LNCaP clone FGC (cell line): ENCODE data around the gene KDM8.

Source experiments
- DNase-seq: peaks from one replicate; pipeline ENCODE4 v3.0.0-alpha.2; 2011; ENCODE audit warnings: low read depth
- H3K4me3 ChIP-seq: 2 replicates; pipeline ENCODE4 v1.5.1; 2011; ENCODE audit warnings: mild to moderate bottlenecking, low read depth, low read length, control low read depth
- CTCF ChIP-seq: IDR thresholded peaks from 2 replicates; pipeline ENCODE4 v1.5.1; 2012; ENCODE audit warnings: mild to moderate bottlenecking; ENCODE audit not compliant: control insufficient read depth, insufficient read depth; ENCODE audit errors: extremely low read depth

Gene KDM8

GRCh38 chr16:27237219-27238015, 34.1 kb downstream of the KDM8 start:
- DNase-seq: no peak
- no peak overlapping the region for H3K4me3 ChIP-seq
- no peak for TF ChIP-seq CTCF

DNA sequence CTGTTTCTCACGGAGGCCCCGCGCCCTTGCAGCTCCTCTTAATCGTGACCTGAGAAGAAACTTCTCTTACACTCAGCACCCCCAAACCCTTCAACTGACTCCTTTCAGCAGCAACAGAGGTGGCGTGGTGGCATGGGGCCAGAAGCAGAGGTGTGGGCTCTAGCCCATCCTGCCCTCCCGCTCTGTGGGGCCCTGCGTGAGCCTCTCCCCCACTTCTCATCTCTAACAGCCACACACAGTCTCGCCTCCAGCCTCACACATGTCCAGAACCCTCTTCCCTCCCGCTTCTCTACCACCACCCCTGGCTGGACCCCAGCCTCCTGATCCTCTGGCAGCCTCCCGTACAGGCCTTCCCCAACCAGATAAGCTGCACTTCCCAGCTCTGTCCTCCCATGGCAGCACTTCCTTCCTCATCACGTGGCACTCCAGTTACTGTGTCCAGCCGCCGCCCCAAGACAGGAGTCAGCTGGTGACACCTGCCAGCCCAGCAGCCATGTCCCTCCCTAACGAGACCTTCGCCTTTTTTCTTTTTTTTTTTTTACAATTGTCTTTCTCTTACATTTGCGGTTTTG, 34.8 kb downstream of the KDM8 start:
- no peak overlapping the region for H3K4me3 ChIP-seq
- no peak for TF ChIP-seq CTCF
- no peak for DNase-seq

GRCh38 chr16:27238591-27238990, 35.3 kb downstream of the KDM8 start:
- no peak for TF ChIP-seq CTCF
- no peak overlapping the region for H3K4me3 ChIP-seq
- DNase-seq: no peak

- TF ChIP-seq CTCF: no peak
- H3K4me3 ChIP-seq: no peak overlapping the region
- no peak for DNase-seq
Measured at GRCh38 chr16:27239026-27239425, 35.7 kb downstream of the KDM8 start.

GRCh38 chr16:27239906-27240655, 36.8 kb downstream of the KDM8 start:
- H3K4me3 ChIP-seq: no peak overlapping the region
- DNase-seq: no peak
- TF ChIP-seq CTCF: no peak

- TF ChIP-seq CTCF: no peak
- no peak overlapping the region for H3K4me3 ChIP-seq
- no peak for DNase-seq
Measured at GRCh38 chr16:27240948-27241531, 37.7 kb downstream of the KDM8 start.
